ENCODE measurements around the gene TDRKH. TPM values are rescaled to one million over a fixed set of nuclear protein-coding genes. Genes with fewer than 3 reads are reported as not detected.

Gene TDRKH
- total and polyA plus RNA-seq, 2 experiments from 2014 or later = 10.2 to 25.6 TPM

GRCh38 chr1:151729157-151729965 is 60.9 kb downstream of the TDRKH start:
- peak overlapping the region; percentile 67; the same call in 1 of the 2 replicates for H3K4me2 ChIP-seq
- H3K36me3 Mint-ChIP-seq (ENCODE audit: low read depth) = no peaks in the 10 kb centered on the region

More at GRCh38 chr1:151729157-151729965, 60.9 kb downstream of the TDRKH start:
- Histone ChIP-seq H3K4me1 (ENCODE audit: insufficient read depth) (peaks cover 24% of the 10 kb centered on the region), H3K36me3 (ENCODE audit: insufficient read depth) (no peaks in the 10 kb centered on the region), H3K9me2 (ENCODE audit: insufficient read depth) (no peaks in the 10 kb centered on the region), H3K27me3 (ENCODE audit: insufficient read depth) (no peaks in the 10 kb centered on the region), H4K20me1 (replicated peaks; ENCODE audit: insufficient read depth) (no peaks in the 10 kb centered on the region), H3F3A (replicated peaks; ENCODE audit: low read depth) (0 out of 2 replicates have a peak, but pooled peaks cover 3% of the 10 kb centered on the region), H3K4me3 (no peak overlapping the region), H2AFZ (0 out of 2 replicates have a peak overlapping the region, but pooled peaks have one; percentile 91), H3K79me2 (replicated peaks; ENCODE audit: insufficient read depth) (no peaks in the 10 kb centered on the region), H3K27ac (ENCODE audit: low read depth) (no peak overlapping the region)
- DNase-seq (ENCODE audit: low spot score) (no peak), ATAC-seq (no peak)
- peaks cover 29% of the 10 kb centered on the region for H3K4me1 Mint-ChIP-seq
- H3K27me3 Mint-ChIP-seq (ENCODE audit: insufficient read depth, low read depth, poor library complexity) = peaks cover 9% of the 10 kb centered on the region
- TF ChIP-seq CTCF (conservative IDR thresholded peaks at IDR 0.05; ENCODE audit: low read depth in 2 of 2) (no peak), ZNF114 (CRISPR knock-in tag; IDR thresholded peaks at IDR 0.05) (no peak), ETS1 (IDR thresholded peaks at IDR 0.05) (no peak), NANOG (IDR thresholded peaks at IDR 0.05; ENCODE audit: borderline replicate concordance) (no peak), JUNB (IDR thresholded peaks at IDR 0.05; ENCODE audit: unreplicated experiment) (no peak), ZNF462 (CRISPR knock-in tag; IDR thresholded peaks at IDR 0.05) (no peak), CREB1 (CRISPR knock-in tag; IDR thresholded peaks at IDR 0.05; ENCODE audit: low read depth) (no peak), REST (IDR thresholded peaks at IDR 0.05; ENCODE audit: unreplicated experiment) (no peak), ZNF331 (CRISPR knock-in tag; IDR thresholded peaks at IDR 0.05; ENCODE audit: low read depth) (no peak), POLR2AphosphoS5 (IDR thresholded peaks at IDR 0.05; ENCODE audit: low read depth) (no peak), EZH2phosphoT487 (IDR thresholded peaks at IDR 0.05; ENCODE audit: unreplicated experiment) (no peak), EZH2 (IDR thresholded peaks at IDR 0.05; ENCODE audit: low read depth, unreplicated experiment) (no peak), STAT1 (IDR thresholded peaks at IDR 0.05; ENCODE audit: unreplicated experiment) (no peak)
- H3K4me3 Mint-ChIP-seq = no peak overlapping the region; the same call in 2 of the 3 replicates
- no peak overlapping the region for H3K27ac Mint-ChIP-seq
- no peaks in the 10 kb centered on the region for H3K9me3 Mint-ChIP-seq

Measured in GM23338 (cell line).